Cardiac fibroblast (primary cell): ENCODE data around the gene HOXD8.

Experiments
- DNase-seq, 2 donors: peaks; one replicate each; pipeline versions ENCODE4 v3.0.0 to v3.0.0-alpha.2; 2010; ENCODE audit warnings: low read depth in 2 of 2
- H3K4me3 ChIP-seq, 2 donors: replicated peaks in 1 of 2; 1 replicate in 1 of 2; 2 replicates in 1 of 2; pipeline ENCODE4 v1.5.1; 2011; ENCODE audit warnings: low read depth in 2 of 2, low read length in 2 of 2, mild to moderate bottlenecking in 2 of 2, moderate library complexity in 1 of 2
- TF ChIP-seq, protein P1 (sequence below): IDR thresholded peaks from one replicate; pipeline ENCODE4 v1.5.1; 2011; ENCODE audit warnings: low read depth, mild to moderate bottlenecking, low read length, inconsistent platforms

Gene HOXD8

GRCh38 chr2:176146645-176147044 lies 17.1 kb downstream of the HOXD8 start:
- TF ChIP-seq, protein P1, sequence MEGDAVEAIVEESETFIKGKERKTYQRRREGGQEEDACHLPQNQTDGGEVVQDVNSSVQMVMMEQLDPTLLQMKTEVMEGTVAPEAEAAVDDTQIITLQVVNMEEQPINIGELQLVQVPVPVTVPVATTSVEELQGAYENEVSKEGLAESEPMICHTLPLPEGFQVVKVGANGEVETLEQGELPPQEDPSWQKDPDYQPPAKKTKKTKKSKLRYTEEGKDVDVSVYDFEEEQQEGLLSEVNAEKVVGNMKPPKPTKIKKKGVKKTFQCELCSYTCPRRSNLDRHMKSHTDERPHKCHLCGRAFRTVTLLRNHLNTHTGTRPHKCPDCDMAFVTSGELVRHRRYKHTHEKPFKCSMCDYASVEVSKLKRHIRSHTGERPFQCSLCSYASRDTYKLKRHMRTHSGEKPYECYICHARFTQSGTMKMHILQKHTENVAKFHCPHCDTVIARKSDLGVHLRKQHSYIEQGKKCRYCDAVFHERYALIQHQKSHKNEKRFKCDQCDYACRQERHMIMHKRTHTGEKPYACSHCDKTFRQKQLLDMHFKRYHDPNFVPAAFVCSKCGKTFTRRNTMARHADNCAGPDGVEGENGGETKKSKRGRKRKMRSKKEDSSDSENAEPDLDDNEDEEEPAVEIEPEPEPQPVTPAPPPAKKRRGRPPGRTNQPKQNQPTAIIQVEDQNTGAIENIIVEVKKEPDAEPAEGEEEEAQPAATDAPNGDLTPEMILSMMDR = no peak
- no peak for DNase-seq
- H3K4me3 ChIP-seq = no peak overlapping the region

DNA sequence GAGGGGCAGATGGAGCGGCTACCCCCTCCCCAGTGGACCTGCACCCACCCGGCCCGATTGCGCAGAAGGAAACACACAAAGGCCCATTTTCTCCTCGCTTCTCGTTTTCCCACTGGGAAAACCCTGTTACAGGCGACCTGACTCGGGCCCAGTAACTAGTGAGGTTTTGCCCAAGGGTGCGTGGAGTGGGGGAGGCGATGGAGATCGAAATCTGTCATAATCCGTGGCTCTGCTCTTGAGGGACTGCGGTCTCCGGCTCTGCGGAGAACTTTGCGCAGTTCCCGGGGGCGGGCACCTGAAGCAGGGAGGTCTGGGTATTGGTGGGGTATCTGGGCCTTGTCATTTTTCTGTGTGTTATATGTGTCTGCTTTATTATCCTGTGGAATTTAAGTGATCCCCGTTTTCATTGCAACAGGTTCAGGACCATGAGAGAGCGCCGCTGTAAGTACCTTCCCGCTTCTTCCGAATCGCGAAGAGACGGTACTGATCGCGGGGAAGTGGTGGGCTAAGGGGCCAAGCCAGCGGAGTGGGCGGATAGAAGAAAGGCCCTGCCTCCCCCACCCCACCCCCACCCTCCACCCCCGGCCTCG lies 17.8 kb downstream of the HOXD8 start:
- DNase-seq = no peak
- TF ChIP-seq, protein P1 = no peak
- no peak overlapping the region for H3K4me3 ChIP-seq

DNA sequence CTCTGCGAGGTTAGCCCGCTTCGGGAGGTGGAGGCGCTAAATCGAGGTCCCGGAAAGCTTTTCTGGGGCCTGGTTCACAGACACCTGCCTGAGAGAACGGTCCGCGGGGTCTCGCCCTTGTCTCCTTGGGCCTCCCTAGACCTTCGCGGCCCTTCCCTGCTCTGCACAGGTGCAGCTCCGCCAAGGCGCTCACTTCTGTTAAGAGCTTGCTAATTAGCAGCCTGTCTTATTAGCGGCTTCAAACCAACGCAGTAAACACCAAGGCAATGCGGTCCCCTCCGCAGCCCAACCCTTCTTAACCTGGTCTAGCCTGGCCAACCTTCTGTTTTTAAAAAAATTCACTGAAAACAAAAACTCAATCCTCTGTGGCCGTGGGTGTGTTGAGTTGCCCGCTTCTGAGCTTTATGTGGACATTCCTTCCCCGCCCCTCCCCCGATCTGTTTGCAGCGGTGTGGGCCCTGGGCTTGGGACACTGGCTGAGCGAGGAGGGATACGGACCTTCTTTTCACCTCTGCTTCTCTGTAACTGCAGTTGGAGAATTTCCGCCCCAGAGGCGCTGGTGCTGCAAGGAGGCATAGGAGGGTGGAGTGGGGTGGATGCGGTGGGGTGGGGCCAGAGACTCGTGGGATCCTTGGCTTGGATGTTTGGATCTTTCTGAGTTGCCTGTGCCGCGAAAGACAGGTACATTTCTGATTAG lies 18.4 kb downstream of the HOXD8 start:
- DNase-seq = no peak
- TF ChIP-seq, protein P1 = no peak
- no peak overlapping the region for H3K4me3 ChIP-seq

DNA sequence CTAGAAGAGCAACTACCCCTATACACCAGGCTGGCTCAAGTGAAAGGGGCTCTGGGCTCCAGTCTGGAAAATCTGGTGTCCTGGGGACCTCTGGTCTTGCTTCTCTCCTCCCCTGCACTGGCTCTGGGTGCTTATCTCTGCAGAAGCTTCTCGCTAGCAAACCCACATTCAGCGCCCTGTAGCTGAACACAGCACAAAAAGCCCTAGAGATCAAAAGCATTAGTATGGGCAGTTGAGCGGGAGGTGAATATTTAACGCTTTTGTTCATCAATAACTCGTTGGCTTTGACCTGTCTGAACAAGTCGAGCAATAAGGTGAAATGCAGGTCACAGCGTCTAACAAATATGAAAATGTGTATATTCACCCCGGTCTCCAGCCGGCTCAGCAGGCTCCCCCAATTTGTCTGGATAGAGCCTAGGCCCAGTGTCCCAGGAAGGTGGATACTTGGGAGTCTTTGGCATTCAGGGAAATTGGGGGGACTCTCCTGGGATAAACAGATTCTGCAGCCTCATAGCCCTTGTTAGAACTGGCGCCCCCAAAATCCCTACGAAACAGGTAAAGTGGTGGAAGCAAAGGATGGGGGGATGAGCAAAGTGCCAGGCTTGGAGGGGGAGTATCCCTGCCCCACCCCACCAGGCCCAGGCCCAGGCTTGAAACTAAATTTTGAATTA lies 19.4 kb downstream of the HOXD8 start:
- DNase-seq = no peak
- no peak overlapping the region for H3K4me3 ChIP-seq
- TF ChIP-seq, protein P1 = no peak

- TF ChIP-seq, protein P1 = no peak
- H3K4me3 ChIP-seq = no peak overlapping the region
These were observed 20.0 kb downstream of the HOXD8 start for GRCh38 chr2:176149481-176149938.

DNA sequence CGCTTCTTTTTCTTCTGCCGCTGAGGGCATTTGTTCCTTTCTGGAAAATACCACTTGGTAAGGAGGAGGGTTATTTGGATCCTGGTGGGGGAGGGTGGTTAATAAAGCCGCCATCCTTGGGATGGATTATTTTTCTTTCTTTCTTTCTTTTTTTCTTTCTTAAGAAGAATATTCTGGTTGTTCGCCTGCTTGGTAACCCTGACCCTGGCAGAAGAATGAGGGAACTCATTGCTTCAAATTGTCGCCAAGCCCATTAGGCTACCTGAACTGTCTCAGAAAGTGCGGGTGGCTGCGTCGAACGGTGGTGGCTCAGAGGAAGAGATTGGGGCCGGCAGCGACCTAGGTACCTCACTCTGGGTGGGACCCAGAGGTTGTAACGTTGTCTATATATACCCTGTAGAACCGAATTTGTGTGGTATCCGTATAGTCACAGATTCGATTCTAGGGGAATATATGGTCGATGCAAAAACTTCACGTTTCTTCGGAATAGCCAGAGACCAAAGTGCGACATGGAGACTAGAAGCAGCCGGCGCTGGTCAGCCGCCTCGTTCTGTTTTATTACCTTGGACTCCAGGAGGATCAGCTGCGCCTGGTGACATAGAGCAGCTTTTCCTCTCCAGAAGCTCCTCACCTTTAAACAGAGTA lies 20.6 kb downstream of the HOXD8 start:
- DNase-seq = no peak
- H3K4me3 ChIP-seq = no peak overlapping the region
- TF ChIP-seq, protein P1 = no peak

More at GRCh38 chr2:176149481-176149938, 20.0 kb downstream of the HOXD8 start:
- DNase-seq = no peak
